Osteoblast (primary cell): Measurements from ENCODE around the gene CCDC192. TPM values are rescaled to one million over a fixed set of nuclear protein-coding genes. Genes with fewer than 3 reads are reported as not detected.
A peak's percentile ranks its signal among the peaks of the same experiment; 100 is the strongest.

Experiments
- DNase-seq: peaks from one replicate; pipeline ENCODE4 v3.0.0; 2011; ENCODE audit warnings: low spot score, mixed read lengths; ENCODE audit not compliant: insufficient read length; ENCODE audit errors: missing footprints
- H2AFZ ChIP-seq: 2 replicates; pipeline ENCODE4 v1.6.0; 2011; ENCODE audit warnings: mild to moderate bottlenecking, low read length
- H3K27ac ChIP-seq: 2 replicates; pipeline ENCODE4 v1.5.1; 2011; ENCODE audit warnings: mild to moderate bottlenecking, low read depth, low read length, moderate library complexity
- H3K27me3 ChIP-seq: 2 replicates; pipeline ENCODE4 v1.6.0; 2012; ENCODE audit warnings: mild to moderate bottlenecking, control low read depth, inconsistent platforms, low read length, moderate library complexity; ENCODE audit not compliant: insufficient read depth
- H3K36me3 ChIP-seq: 2 replicates; pipeline ENCODE4 v1.5.1; 2011; ENCODE audit warnings: mild to moderate bottlenecking, low read length, control low read depth, moderate library complexity; ENCODE audit not compliant: insufficient read depth
- H3K4me1 ChIP-seq: 2 replicates; pipeline ENCODE4 v1.5.1; 2011; ENCODE audit warnings: mild to moderate bottlenecking, low read length, control low read depth, moderate library complexity; ENCODE audit not compliant: insufficient read depth
- H3K4me2 ChIP-seq: 2 replicates; pipeline ENCODE4 v1.6.0; 2011; ENCODE audit warnings: mild to moderate bottlenecking, low read length; ENCODE audit not compliant: insufficient read depth
- H3K4me3 ChIP-seq: fragments of 200-600 bp; sonication (generic); 3 replicates; pipeline ENCODE4 v1.5.1; 2012; ENCODE audit warnings: mild to moderate bottlenecking, low read length, inconsistent platforms; ENCODE audit not compliant: insufficient read depth
- H3K79me2 ChIP-seq: 2 replicates; pipeline ENCODE4 v1.6.0; 2012; ENCODE audit warnings: mild to moderate bottlenecking, low read length, control low read depth, inconsistent platforms; ENCODE audit not compliant: insufficient read depth
- H3K9me3 ChIP-seq: 2 replicates; pipeline ENCODE4 v1.5.1; 2011; ENCODE audit warnings: low read depth, low read length, control low read depth
- H4K20me1 ChIP-seq: 2 replicates; pipeline ENCODE4 v1.6.0; 2012; ENCODE audit warnings: mild to moderate bottlenecking, low read length, control low read depth; ENCODE audit not compliant: insufficient read depth
- CTCF ChIP-seq: IDR thresholded peaks from 2 replicates; pipeline ENCODE4 v1.5.1; 2011; ENCODE audit warnings: mild to moderate bottlenecking, low read depth, low read length, moderate library complexity; ENCODE audit errors: extremely low read depth
- total RNA-seq: library from RNA; depleted of rRNA; stranded (reverse); fragments of >200 nt; gene quantifications from 2 replicates; pipeline ENCODE4 v1.2.3, GENCODE V29; 2012

Gene CCDC192
- total RNA-seq, 1 donor = not detected

GRCh38 chr5:127812570-127812969, 109.4 kb downstream of the CCDC192 start:
- DNase-seq = no peak
- peaks cover 19% of the 10 kb centered on the region for H3K4me1 ChIP-seq
- H3K27me3 ChIP-seq = no peaks in the 10 kb centered on the region
- H3K9me3 ChIP-seq = no peaks in the 10 kb centered on the region
- H3K36me3 ChIP-seq = no peaks in the 10 kb centered on the region
- no peak overlapping the region for H3K27ac ChIP-seq
- H2AFZ ChIP-seq = peak overlapping the region; percentile 23
- no peaks in the 10 kb centered on the region for H3K79me2 ChIP-seq
- H4K20me1 ChIP-seq = no peaks in the 10 kb centered on the region
- peak overlapping the region; percentile 57 for H3K4me2 ChIP-seq
- no peak overlapping the region for H3K4me3 ChIP-seq
- TF ChIP-seq CTCF = no peak

GRCh38 chr5:127813633-127814587, 110.7 kb downstream of the CCDC192 start:
- TF ChIP-seq CTCF = no peak
- Histone ChIP-seq H3K4me1 (peaks cover 19% of the 10 kb centered on the region), H3K79me2 (no peaks in the 10 kb centered on the region), H3K4me3 (no peak overlapping the region), H3K27me3 (no peaks in the 10 kb centered on the region), H4K20me1 (no peaks in the 10 kb centered on the region), H3K9me3 (no peaks in the 10 kb centered on the region), H3K27ac (peak overlapping the region; percentile 74), H2AFZ (peak overlapping the region; percentile 50), H3K4me2 (peak overlapping the region; percentile 57), H3K36me3 (no peaks in the 10 kb centered on the region)
- DNase-seq = peak; percentile 37

GRCh38 chr5:127814588-127814973, 111.4 kb downstream of the CCDC192 start:
- H3K27ac ChIP-seq = no peak overlapping the region

More at GRCh38 chr5:127814588-127814973, 111.4 kb downstream of the CCDC192 start:
- H3K9me3 ChIP-seq = no peaks in the 10 kb centered on the region
- no peak overlapping the region for H2AFZ ChIP-seq
- no peak overlapping the region for H3K4me3 ChIP-seq
- H3K36me3 ChIP-seq = no peaks in the 10 kb centered on the region
- H4K20me1 ChIP-seq = no peaks in the 10 kb centered on the region
- no peaks in the 10 kb centered on the region for H3K79me2 ChIP-seq
- no peak for DNase-seq
- H3K4me1 ChIP-seq = peaks cover 19% of the 10 kb centered on the region
- no peaks in the 10 kb centered on the region for H3K27me3 ChIP-seq
- H3K4me2 ChIP-seq = no peak overlapping the region
- TF ChIP-seq CTCF = no peak
